HFFc6 (cell line): ENCODE data around the gene MST1. TPM values are rescaled to one million over a fixed set of nuclear protein-coding genes. Genes with fewer than 3 reads are reported as not detected.
"Not testable (repeated sequence)": the region's sequence is repeated elsewhere in the genome, so short reads cannot be mapped to it uniquely, and the experiment has no call there.

ENCODE experiments used
- DNase-seq: peaks from one replicate; pipeline ENCODE4 v3.0.0-alpha.2; 2018
- H3K27ac Mint-ChIP-seq: 2 replicates; pipeline ENCODE4 v1.8.0; 2020; ENCODE audit warnings: mild to moderate bottlenecking, mixed read lengths
- H3K27me3 Mint-ChIP-seq: 2 replicates; pipeline ENCODE4 v1.8.0; 2021; ENCODE audit warnings: mild to moderate bottlenecking, moderate library complexity, mixed read lengths; ENCODE audit not compliant: insufficient read depth
- H3K36me3 Mint-ChIP-seq: 2 replicates; pipeline ENCODE4 v1.8.0; 2021; ENCODE audit warnings: low read depth, mixed read lengths
- H3K4me1 Mint-ChIP-seq: 2 replicates; pipeline ENCODE4 v1.8.0; 2020; ENCODE audit warnings: low read depth, mixed read lengths
- H3K4me3 Mint-ChIP-seq: 2 replicates; pipeline ENCODE4 v1.8.0; 2020; ENCODE audit warnings: mild to moderate bottlenecking, moderate library complexity, mixed read lengths
- H3K9me3 Mint-ChIP-seq: 2 replicates; pipeline ENCODE4 v1.8.0; 2020; ENCODE audit warnings: mild to moderate bottlenecking, mixed read lengths
- CTCF ChIP-seq: fragments of 200-600 bp; sonication (generic); IDR thresholded peaks from 2 replicates; pipeline ENCODE4 v1.5.0; 2021; ENCODE audit warnings: antibody characterized with exemption, mild to moderate bottlenecking
- total RNA-seq, 6 experiments: library from RNA; stranded (reverse); fragmentation: NEBNext Ultra II Directional; extraction: Animal tissue kit (Norgen Biotek cat#: 25700); gene quantifications; 2 replicates in 1 of 6; 3 replicates in 5 of 6; pipeline ENCODE4 v1.2.3, GENCODE V29; 2021

Gene MST1
- total RNA-seq, 6 experiments from 2014 or later, result 3.4 to 7.4 (median 4.8) TPM

GRCh38 chr3:49699281-49699979, 10.2 kb upstream of the MST1 start:
- H3K9me3 Mint-ChIP-seq, result no peaks in the 10 kb centered on the region
- H3K36me3 Mint-ChIP-seq, result no peaks in the 10 kb centered on the region
- TF ChIP-seq CTCF, result no peak

GRCh38 chr3:49695350-49696015, 6.2 kb upstream of the MST1 start:
- H3K9me3 Mint-ChIP-seq, H3K27me3 Mint-ChIP-seq, H3K27ac Mint-ChIP-seq, H3K4me3 Mint-ChIP-seq, H3K4me1 Mint-ChIP-seq, DNase-seq, H3K36me3 Mint-ChIP-seq: not testable (repeated sequence)

More at GRCh38 chr3:49699281-49699979, 10.2 kb upstream of the MST1 start:
- no peaks in the 10 kb centered on the region; the same call in none of the 2 replicates for H3K27me3 Mint-ChIP-seq
- no peak overlapping the region for H3K4me3 Mint-ChIP-seq
- no peaks in the 10 kb centered on the region for H3K4me1 Mint-ChIP-seq
- H3K27ac Mint-ChIP-seq, result no peak overlapping the region
- no peak for DNase-seq

GRCh38 chr3:49694409-49695070, 5.3 kb upstream of the MST1 start:
- not testable (repeated sequence) for DNase-seq, H3K27me3 Mint-ChIP-seq, H3K4me3 Mint-ChIP-seq, H3K9me3 Mint-ChIP-seq, H3K36me3 Mint-ChIP-seq, H3K27ac Mint-ChIP-seq
- peaks cover 15% of the 10 kb centered on the region for H3K4me1 Mint-ChIP-seq

- DNase-seq, H3K27me3 Mint-ChIP-seq, H3K36me3 Mint-ChIP-seq, H3K9me3 Mint-ChIP-seq, H3K27ac Mint-ChIP-seq, H3K4me3 Mint-ChIP-seq: not testable (repeated sequence)
- peaks cover 25% of the 10 kb centered on the region for H3K4me1 Mint-ChIP-seq
Measured at GRCh38 chr3:49691481-49691880, 2.2 kb upstream of the MST1 start.

GRCh38 chr3:49690856-49691255, 1.6 kb upstream of the MST1 start:
- H3K36me3 Mint-ChIP-seq, H3K27ac Mint-ChIP-seq, H3K9me3 Mint-ChIP-seq, H3K27me3 Mint-ChIP-seq, DNase-seq: not testable (repeated sequence)
- peak overlapping the region; percentile 95 for H3K4me3 Mint-ChIP-seq
- H3K4me1 Mint-ChIP-seq, result peaks cover 25% of the 10 kb centered on the region

GRCh38 chr3:49689908-49690624, 792 bp upstream of the MST1 start:
- not testable (repeated sequence) for DNase-seq, H3K9me3 Mint-ChIP-seq, H3K36me3 Mint-ChIP-seq, H3K27me3 Mint-ChIP-seq
- peak overlapping the region; percentile 93 for H3K27ac Mint-ChIP-seq
- peaks cover 25% of the 10 kb centered on the region for H3K4me1 Mint-ChIP-seq
- peak overlapping the region; percentile 95 for H3K4me3 Mint-ChIP-seq

- not testable (repeated sequence) for H3K9me3 Mint-ChIP-seq, DNase-seq, H3K27me3 Mint-ChIP-seq, H3K36me3 Mint-ChIP-seq
- peak overlapping the region; percentile 93 for H3K27ac Mint-ChIP-seq
- H3K4me1 Mint-ChIP-seq, result peaks cover 25% of the 10 kb centered on the region
- peak overlapping the region; percentile 95 for H3K4me3 Mint-ChIP-seq
Measured at GRCh38 chr3:49688338-49689045, 782 bp downstream of the MST1 start.

GRCh38 chr3:49687424-49687795, 1.9 kb downstream of the MST1 start:
- not testable (repeated sequence) for H3K4me3 Mint-ChIP-seq, H3K27ac Mint-ChIP-seq, DNase-seq, H3K36me3 Mint-ChIP-seq, H3K9me3 Mint-ChIP-seq, H3K27me3 Mint-ChIP-seq
- peaks cover 25% of the 10 kb centered on the region for H3K4me1 Mint-ChIP-seq

- not testable (repeated sequence) for H3K27ac Mint-ChIP-seq, H3K27me3 Mint-ChIP-seq, H3K4me3 Mint-ChIP-seq, H3K9me3 Mint-ChIP-seq, DNase-seq, H3K36me3 Mint-ChIP-seq
- H3K4me1 Mint-ChIP-seq, result peaks cover 25% of the 10 kb centered on the region
Measured at GRCh38 chr3:49686769-49687423, 2.4 kb downstream of the MST1 start.

- H3K36me3 Mint-ChIP-seq, H3K4me3 Mint-ChIP-seq, H3K9me3 Mint-ChIP-seq, DNase-seq, H3K27me3 Mint-ChIP-seq, H3K27ac Mint-ChIP-seq: not testable (repeated sequence)
- H3K4me1 Mint-ChIP-seq, result peaks cover 25% of the 10 kb centered on the region
Measured at GRCh38 chr3:49686346-49686745, 2.9 kb downstream of the MST1 start.

- H3K4me3 Mint-ChIP-seq, DNase-seq, H3K9me3 Mint-ChIP-seq: not testable (repeated sequence)
Measured at GRCh38 chr3:49685846-49686245, 3.4 kb downstream of the MST1 start.

More at GRCh38 chr3:49685846-49686245, 3.4 kb downstream of the MST1 start:
- H3K4me1 Mint-ChIP-seq, result peaks cover 22% of the 10 kb centered on the region
- not testable (repeated sequence) for H3K36me3 Mint-ChIP-seq, H3K27ac Mint-ChIP-seq, H3K27me3 Mint-ChIP-seq
